Tibial nerve (tissue), 4 donors: ENCODE data around the gene CADPS.

Source experiments
- EP300 ChIP-seq, 2 donors: sonication (generic); formaldehyde crosslinking; IDR thresholded peaks; one replicate each; pipeline ENCODE4 v1.6.1; 2017; ENCODE audit warnings: antibody characterized with exemption in 2 of 2, mild to moderate bottlenecking in 1 of 2
- POLR2A ChIP-seq, 2 donors: fragments of 450-650 bp; IDR thresholded peaks; one replicate each; pipeline ENCODE4 v1.6.1; 2017; ENCODE audit warnings: antibody characterized with exemption in 2 of 2, mild to moderate bottlenecking in 2 of 2, moderate library complexity in 2 of 2
- TF ChIP-seq, protein P1 (sequence below), 5 experiments: fragments of 200-600 bp in 3 of 5; fragments of 450-650 bp in 2 of 5; sonication (generic) in 3 of 5; IDR thresholded peaks; one replicate each; pipeline ENCODE4 v1.5.1; 2016 to 2019; ENCODE audit warnings: antibody characterized with exemption in 5 of 5, mild to moderate bottlenecking in 3 of 5, moderate library complexity in 2 of 5

- no peak for TF ChIP-seq POLR2A (IDR thresholded peaks at IDR 0.05)
- TF ChIP-seq, protein P1, sequence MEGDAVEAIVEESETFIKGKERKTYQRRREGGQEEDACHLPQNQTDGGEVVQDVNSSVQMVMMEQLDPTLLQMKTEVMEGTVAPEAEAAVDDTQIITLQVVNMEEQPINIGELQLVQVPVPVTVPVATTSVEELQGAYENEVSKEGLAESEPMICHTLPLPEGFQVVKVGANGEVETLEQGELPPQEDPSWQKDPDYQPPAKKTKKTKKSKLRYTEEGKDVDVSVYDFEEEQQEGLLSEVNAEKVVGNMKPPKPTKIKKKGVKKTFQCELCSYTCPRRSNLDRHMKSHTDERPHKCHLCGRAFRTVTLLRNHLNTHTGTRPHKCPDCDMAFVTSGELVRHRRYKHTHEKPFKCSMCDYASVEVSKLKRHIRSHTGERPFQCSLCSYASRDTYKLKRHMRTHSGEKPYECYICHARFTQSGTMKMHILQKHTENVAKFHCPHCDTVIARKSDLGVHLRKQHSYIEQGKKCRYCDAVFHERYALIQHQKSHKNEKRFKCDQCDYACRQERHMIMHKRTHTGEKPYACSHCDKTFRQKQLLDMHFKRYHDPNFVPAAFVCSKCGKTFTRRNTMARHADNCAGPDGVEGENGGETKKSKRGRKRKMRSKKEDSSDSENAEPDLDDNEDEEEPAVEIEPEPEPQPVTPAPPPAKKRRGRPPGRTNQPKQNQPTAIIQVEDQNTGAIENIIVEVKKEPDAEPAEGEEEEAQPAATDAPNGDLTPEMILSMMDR (IDR thresholded peaks at IDR 0.05) = no peak
- no peak for TF ChIP-seq EP300 (IDR thresholded peaks at IDR 0.05)
Measured at GRCh38 chr3:62655691-62656063, 219.5 kb downstream of the CADPS start.
